Smooth muscle cell (in vitro differentiated cells): Measurements from ENCODE around the gene BET1L. TPM values are rescaled to one million over a fixed set of nuclear protein-coding genes. Genes with fewer than 3 reads are reported as not detected.

Experiments
- DNase-seq: peaks from one replicate; lab custom pipeline; 2025; ENCODE audit not compliant: unreplicated experiment; lab: John Stamatoyannopoulos, UW
- H2AFZ ChIP-seq: fragments of 200-600 bp; sonication (generic); 2 replicates; pipeline ENCODE4 v1.6.0; 2016; ENCODE audit warnings: antibody characterized with exemption, low read depth, mild to moderate bottlenecking
- H3F3A ChIP-seq: fragments of 200-600 bp; sonication (generic); 2 replicates; pipeline ENCODE4 v1.6.0; 2017; ENCODE audit warnings: antibody characterized with exemption, low read depth
- H3K27ac ChIP-seq: fragments of 200-600 bp; sonication (generic); 2 replicates; pipeline ENCODE4 v1.5.1; 2016; ENCODE audit warnings: low read depth, mild to moderate bottlenecking
- H3K27me3 ChIP-seq: fragments of 200-600 bp; sonication (generic); 2 replicates; pipeline ENCODE4 v1.6.1; 2016; ENCODE audit warnings: low read depth, mild to moderate bottlenecking
- H3K36me3 ChIP-seq: fragments of 200-600 bp; sonication (generic); 2 replicates; pipeline ENCODE4 v1.5.1; 2016; ENCODE audit warnings: low read depth
- H3K4me1 ChIP-seq: fragments of 200-600 bp; sonication (generic); 2 replicates; pipeline ENCODE4 v1.5.1; 2016; ENCODE audit warnings: low read depth
- H3K4me2 ChIP-seq: fragments of 200-600 bp; sonication (generic); 2 replicates; pipeline ENCODE4 v1.6.0; 2016; ENCODE audit warnings: mild to moderate bottlenecking
- H3K4me3 ChIP-seq: fragments of 200-600 bp; sonication (generic); 2 replicates; pipeline ENCODE4 v1.5.1; 2016; ENCODE audit warnings: mild to moderate bottlenecking
- H3K79me2 ChIP-seq: fragments of 200-600 bp; sonication (generic); 2 replicates; pipeline ENCODE4 v1.6.0; 2016; ENCODE audit warnings: low read depth, mild to moderate bottlenecking
- H3K9ac ChIP-seq: fragments of 200-600 bp; sonication (generic); 2 replicates; pipeline ENCODE4 v1.6.0; 2016; ENCODE audit warnings: low read depth
- H3K9me3 ChIP-seq: fragments of 200-600 bp; sonication (generic); replicated peaks from 2 replicates; pipeline ENCODE4 v1.5.1; 2016; ENCODE audit warnings: low read depth
- H4K20me1 ChIP-seq: fragments of 200-600 bp; sonication (generic); 2 replicates; pipeline ENCODE4 v1.6.0; 2016; ENCODE audit warnings: low read depth
- CTCF ChIP-seq: fragments of 200-600 bp; sonication (generic); IDR thresholded peaks from 2 replicates; pipeline ENCODE4 v1.5.1; 2017; ENCODE audit warnings: borderline replicate concordance, mild to moderate bottlenecking, antibody characterized with exemption; ENCODE audit not compliant: insufficient read depth, poor library complexity, severe bottlenecking
- WGBS: methylation state at CpG from one replicate; pipeline ENCODE4 v1.1.7; 2016; ENCODE audit warnings: low lambda C conversion rate; 5-methylcytosine and 5-hydroxymethylcytosine counted together
- polyA plus RNA-seq: library from polyadenylated mRNA; unstranded; fragments of >200 nt; fragmentation: Nextera tagmentation; extraction: Ambion mirVana; gene quantifications from 2 replicates; pipeline ENCODE4 v1.2.1, GENCODE V29; 2016
- total RNA-seq: library from RNA; depleted of rRNA; stranded (reverse); fragments of >200 nt; gene quantifications from 2 replicates; pipeline ENCODE4 v1.2.3, GENCODE V29; 2014

BET1L gene
- total and polyA plus RNA-seq, 2 experiments from 2014 or later: 40.5 to 97.4 TPM

- H3K36me3 ChIP-seq: no peaks in the 10 kb centered on the region
- peaks cover 10% of the 10 kb centered on the region for H3K79me2 ChIP-seq
- H3F3A ChIP-seq: peaks cover 34% of the 10 kb centered on the region
- no peaks in the 10 kb centered on the region for H3K4me1 ChIP-seq
- peak overlapping the region; percentile 9 for H3K27ac ChIP-seq
- H2AFZ ChIP-seq: no peak overlapping the region
- no peak for TF ChIP-seq CTCF
- no peak overlapping the region for H3K4me2 ChIP-seq
- H3K4me3 ChIP-seq: no peak overlapping the region
- H4K20me1 ChIP-seq: peaks cover 26% of the 10 kb centered on the region
- no peaks in the 10 kb centered on the region for H3K27me3 ChIP-seq
- WGBS: 93% methylated on average over 4 of the region's 4 CpGs
- no peaks in the 10 kb centered on the region for H3K9me3 ChIP-seq
- no peak for DNase-seq
- H3K9ac ChIP-seq: no peak overlapping the region
Measured at GRCh38 chr11:215581-216037, 8.4 kb upstream of the BET1L start.

GRCh38 chr11:214083-214482 lies 6.9 kb upstream of the BET1L start:
- peaks cover 41% of the 10 kb centered on the region for H4K20me1 ChIP-seq
- H3K27me3 ChIP-seq: no peaks in the 10 kb centered on the region
- no peak for TF ChIP-seq CTCF
- H3K27ac ChIP-seq: no peak overlapping the region
- H3K9me3 ChIP-seq: no peaks in the 10 kb centered on the region
- no peak for DNase-seq
- no peak overlapping the region for H2AFZ ChIP-seq
- peaks cover 34% of the 10 kb centered on the region for H3F3A ChIP-seq
- H3K79me2 ChIP-seq: peaks cover 26% of the 10 kb centered on the region
- H3K4me3 ChIP-seq: no peak overlapping the region
- H3K9ac ChIP-seq: no peak overlapping the region
- 96% methylated on average over 7 of the region's 7 CpGs for WGBS
- H3K4me1 ChIP-seq: peaks cover 11% of the 10 kb centered on the region
- no peak overlapping the region for H3K4me2 ChIP-seq
- H3K36me3 ChIP-seq: no peaks in the 10 kb centered on the region

GRCh38 chr11:213111-213510 lies 5.9 kb upstream of the BET1L start:
- no peaks in the 10 kb centered on the region for H3K36me3 ChIP-seq
- 88% methylated on average over 4 of the region's 4 CpGs for WGBS

More at GRCh38 chr11:213111-213510, 5.9 kb upstream of the BET1L start:
- H4K20me1 ChIP-seq: peaks cover 42% of the 10 kb centered on the region
- H2AFZ ChIP-seq: no peak overlapping the region
- H3K27me3 ChIP-seq: no peaks in the 10 kb centered on the region
- no peak overlapping the region for H3K4me3 ChIP-seq
- no peak overlapping the region for H3K4me2 ChIP-seq
- H3K79me2 ChIP-seq: peaks cover 34% of the 10 kb centered on the region
- no peak for DNase-seq
- H3K4me1 ChIP-seq: peaks cover 11% of the 10 kb centered on the region
- H3K9ac ChIP-seq: no peak overlapping the region
- H3K27ac ChIP-seq: peak overlapping the region; percentile 4
- peaks cover 36% of the 10 kb centered on the region for H3F3A ChIP-seq
- H3K9me3 ChIP-seq: no peaks in the 10 kb centered on the region
- TF ChIP-seq CTCF: no peak
